Calu3 (cell line): Measurements from ENCODE around the gene SEPTIN12. TPM values are rescaled to one million over a fixed set of nuclear protein-coding genes. Genes with fewer than 3 reads are reported as not detected.

Source experiments
- BruUV-seq: library from RNA; stranded (reverse); fragments of 400-500 nt; replicated peaks from 2 replicates; lab custom pipeline; 2021; lab: Mats Ljungman, UMichigan
- CTCF ChIA-PET: fragments of 300-600 bp; sonication (Branson Sonifier 250); formaldehyde crosslinking; loops from one replicate; lab custom pipeline; 2022; ENCODE audit warnings: antibody characterized with exemption; lab: Charles Lee
- DNase-seq: peaks from one replicate; pipeline ENCODE4 v3.0.0; 2022
- H3K27ac Mint-ChIP-seq: one replicate; pipeline ENCODE4 v1.8.0; 2022; ENCODE audit warnings: mixed read lengths; ENCODE audit not compliant: unreplicated experiment
- H3K27me3 Mint-ChIP-seq: one replicate; pipeline ENCODE4 v1.8.0; 2022; ENCODE audit warnings: mixed read lengths; ENCODE audit not compliant: unreplicated experiment
- H3K36me3 Mint-ChIP-seq: one replicate; pipeline ENCODE4 v1.8.0; 2022; ENCODE audit warnings: mild to moderate bottlenecking, moderate library complexity, mixed read lengths; ENCODE audit not compliant: insufficient read depth, unreplicated experiment
- H3K4me1 Mint-ChIP-seq: one replicate; pipeline ENCODE4 v1.8.0; 2022; ENCODE audit warnings: mild to moderate bottlenecking, low read depth, mixed read lengths; ENCODE audit not compliant: unreplicated experiment
- H3K4me3 Mint-ChIP-seq: one replicate; pipeline ENCODE4 v1.8.0; 2022; ENCODE audit warnings: mild to moderate bottlenecking, low read depth, moderate library complexity, mixed read lengths; ENCODE audit not compliant: unreplicated experiment
- H3K9me3 Mint-ChIP-seq: one replicate; pipeline ENCODE4 v1.8.0; 2022; ENCODE audit warnings: low read depth, mixed read lengths; ENCODE audit not compliant: unreplicated experiment
- intact Hi-C: fragments of 100-400 bp; cut with micrococcal nuclease; formaldehyde crosslinking; loops from one replicate; pipeline ENCODE4 v1.10.0; 2022; ENCODE audit not compliant: unreplicated experiment
- total RNA-seq: library from RNA; stranded (reverse); gene quantifications from 2 replicates; pipeline ENCODE4 v1.2.3, GENCODE V29; 2022
- TF ChIP-seq, protein P1 (sequence below): fragments of 200-600 bp; IDR thresholded peaks from one replicate; pipeline ENCODE4 v1.8.0; 2022; ENCODE audit warnings: antibody characterized with exemption; ENCODE audit not compliant: unreplicated experiment

The SEPTIN12 gene
- total RNA-seq, 1 experiment from 2014 or later = not detected

DNA sequence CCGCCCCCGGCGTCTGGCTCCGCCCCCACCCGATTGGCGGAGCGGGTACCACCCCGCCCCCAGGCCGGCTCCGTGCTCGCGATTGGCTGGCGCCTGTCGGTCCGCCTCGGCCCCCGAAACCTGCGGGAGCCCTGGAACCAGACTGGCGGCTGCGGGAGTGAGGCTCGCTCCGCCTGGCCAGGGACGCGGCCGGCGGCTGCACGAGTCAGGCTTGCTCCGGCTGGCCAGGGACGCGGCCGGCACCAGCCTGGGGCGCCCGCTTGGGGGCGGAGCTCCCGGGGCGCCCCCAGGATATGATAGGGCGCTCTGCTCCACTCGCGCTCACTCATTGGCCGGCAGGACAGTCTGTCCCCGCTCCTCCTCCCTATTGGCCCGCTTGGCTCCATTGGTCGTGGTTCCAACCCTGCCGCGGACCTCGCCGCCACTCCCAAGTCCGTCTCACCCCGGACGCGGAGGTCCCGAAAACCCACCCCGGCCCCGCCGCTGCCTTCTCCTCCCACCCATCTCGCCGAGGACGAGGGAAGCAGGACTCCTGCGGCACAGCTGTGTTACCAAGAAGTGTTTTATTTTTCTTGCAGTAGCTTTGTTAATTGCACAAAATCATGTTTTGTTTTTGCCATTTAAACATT, 14.6 kb upstream of the SEPTIN12 start:
- H3K27me3 Mint-ChIP-seq = no peaks in the 10 kb centered on the region
- CTCF ChIA-PET = no interaction called here
- H3K9me3 Mint-ChIP-seq = no peaks in the 10 kb centered on the region
- no TSS peak for BruUV-seq
- H3K4me1 Mint-ChIP-seq = peaks cover 9% of the 10 kb centered on the region
- H3K36me3 Mint-ChIP-seq = peaks cover 92% of the 10 kb centered on the region
- peak overlapping the region; percentile 82 for H3K4me3 Mint-ChIP-seq
- TF ChIP-seq, protein P1, sequence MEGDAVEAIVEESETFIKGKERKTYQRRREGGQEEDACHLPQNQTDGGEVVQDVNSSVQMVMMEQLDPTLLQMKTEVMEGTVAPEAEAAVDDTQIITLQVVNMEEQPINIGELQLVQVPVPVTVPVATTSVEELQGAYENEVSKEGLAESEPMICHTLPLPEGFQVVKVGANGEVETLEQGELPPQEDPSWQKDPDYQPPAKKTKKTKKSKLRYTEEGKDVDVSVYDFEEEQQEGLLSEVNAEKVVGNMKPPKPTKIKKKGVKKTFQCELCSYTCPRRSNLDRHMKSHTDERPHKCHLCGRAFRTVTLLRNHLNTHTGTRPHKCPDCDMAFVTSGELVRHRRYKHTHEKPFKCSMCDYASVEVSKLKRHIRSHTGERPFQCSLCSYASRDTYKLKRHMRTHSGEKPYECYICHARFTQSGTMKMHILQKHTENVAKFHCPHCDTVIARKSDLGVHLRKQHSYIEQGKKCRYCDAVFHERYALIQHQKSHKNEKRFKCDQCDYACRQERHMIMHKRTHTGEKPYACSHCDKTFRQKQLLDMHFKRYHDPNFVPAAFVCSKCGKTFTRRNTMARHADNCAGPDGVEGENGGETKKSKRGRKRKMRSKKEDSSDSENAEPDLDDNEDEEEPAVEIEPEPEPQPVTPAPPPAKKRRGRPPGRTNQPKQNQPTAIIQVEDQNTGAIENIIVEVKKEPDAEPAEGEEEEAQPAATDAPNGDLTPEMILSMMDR = no peak
- DNase-seq = peak; percentile 97
- peak overlapping the region; percentile 90 for H3K27ac Mint-ChIP-seq
- intact Hi-C loops = loop anchor here (2.0 kb wide), 1 partner anchor 154 kb away; no protein-coding TSS in a partner anchor

DNA sequence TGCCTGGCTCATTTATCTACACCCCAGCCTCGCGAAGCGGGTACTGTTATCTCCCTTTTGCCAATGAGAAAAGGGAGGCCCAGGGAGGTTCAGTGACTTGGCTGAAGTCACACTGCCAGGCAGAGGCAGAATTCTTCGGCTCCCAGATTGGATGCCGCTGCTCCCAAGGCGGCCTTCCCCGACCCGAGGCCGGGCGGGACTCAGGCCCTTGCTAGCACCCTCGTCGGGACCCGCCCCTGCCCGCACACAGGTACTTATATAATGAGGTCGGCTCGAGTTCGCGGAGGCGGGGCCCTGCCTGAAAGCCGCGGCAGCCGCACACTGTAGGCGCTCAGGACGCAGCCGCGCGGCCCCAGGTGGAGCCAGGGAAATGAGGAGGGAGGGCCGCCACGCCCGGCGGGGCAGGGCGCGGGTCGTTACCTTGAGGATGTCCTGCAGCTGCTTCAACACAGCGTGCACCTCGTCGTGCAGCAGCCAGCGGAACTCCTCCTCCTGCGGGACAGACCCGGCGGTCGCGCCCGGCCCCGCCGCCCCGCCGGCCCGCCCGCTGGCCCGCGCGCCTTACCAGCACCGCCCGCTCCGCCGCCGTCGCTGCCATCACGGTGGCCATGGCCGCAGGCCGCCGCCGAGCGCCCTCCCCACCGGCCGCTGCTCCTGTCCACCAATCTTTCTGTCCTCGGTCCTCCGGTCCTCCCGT, 14.0 kb upstream of the SEPTIN12 start, which contains the start of gene ROGDI:
Gene ROGDI, minus strand, starts transcription at position 672 of the 697 bp plus-strand sequence. Its CDS starts 62 bp downstream, at position 610.
- TF ChIP-seq, protein P1 = no peak
- intact Hi-C loops = loop anchor here (2.0 kb wide), 1 partner anchor 155 kb away; no protein-coding TSS in a partner anchor
- H3K27ac Mint-ChIP-seq = peak within 1 kb of the TSS; percentile 90
- DNase-seq = peak; percentile 92
- no TSS peak for BruUV-seq
- peaks cover 9% of the 10 kb centered on the region for H3K4me1 Mint-ChIP-seq
- H3K9me3 Mint-ChIP-seq = no peaks in the 10 kb centered on the region
- peak within 1 kb of the TSS; percentile 82 for H3K4me3 Mint-ChIP-seq
- H3K27me3 Mint-ChIP-seq = no peaks in the 10 kb centered on the region
- H3K36me3 Mint-ChIP-seq = peaks cover 90% of the 10 kb centered on the region
- CTCF ChIA-PET = no interaction called here

DNA sequence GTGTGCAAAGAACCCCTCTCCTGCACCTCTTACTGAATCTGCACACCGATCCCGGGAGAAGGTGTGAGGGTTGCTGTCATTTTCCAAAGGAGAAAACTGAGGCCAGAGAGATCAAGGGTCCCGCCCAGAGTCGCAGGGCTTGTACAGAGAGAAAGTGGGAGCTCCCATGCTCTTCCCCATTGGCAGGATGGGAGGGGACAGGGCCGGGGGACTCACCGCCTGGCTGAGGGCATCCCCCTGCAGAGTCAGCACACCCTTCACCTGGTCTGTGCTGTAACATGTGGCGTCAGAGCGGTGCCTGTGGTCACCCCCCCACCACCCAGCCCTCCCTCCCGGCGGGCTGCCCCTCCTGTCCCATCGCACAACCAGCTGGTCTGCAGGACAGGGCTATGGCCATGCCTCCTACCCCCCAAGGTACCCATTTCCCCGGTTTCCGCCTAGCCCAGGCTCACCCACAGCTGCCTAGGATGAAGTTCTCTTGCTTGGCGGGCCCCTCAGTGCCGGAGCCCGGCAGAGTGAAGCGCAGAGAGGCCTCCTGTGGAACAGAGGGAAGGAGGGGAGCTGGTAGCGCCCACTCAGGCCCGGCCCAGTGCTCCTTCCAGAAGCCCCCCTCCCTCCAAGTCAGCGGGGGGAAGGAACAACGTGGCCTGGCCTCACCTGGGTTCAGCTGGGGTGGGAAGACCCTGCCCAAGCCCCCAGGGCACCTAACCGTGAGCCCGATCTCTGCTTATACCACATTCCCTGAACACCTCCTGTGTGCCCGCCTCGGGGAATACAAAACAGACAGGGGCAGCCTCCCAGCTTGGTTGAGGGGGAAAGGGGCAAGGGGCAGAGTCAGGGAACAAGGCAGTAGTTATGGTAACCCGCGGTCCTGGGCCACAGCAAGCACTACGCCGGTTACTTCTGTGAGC, 13.2 kb upstream of the SEPTIN12 start:
- Mint-ChIP-seq H3K4me1 (peaks cover 9% of the 10 kb centered on the region), H3K4me3 (peak overlapping the region; percentile 82), H3K27me3 (no peaks in the 10 kb centered on the region), H3K9me3 (no peaks in the 10 kb centered on the region), H3K27ac (peak overlapping the region; percentile 90), H3K36me3 (peaks cover 89% of the 10 kb centered on the region)
- TF ChIP-seq, protein P1 = no peak
- CTCF ChIA-PET = interaction anchor here (0.5 kb wide), 1 partner anchor 193 kb away, joined by 5 read pairs; no protein-coding TSS in a partner anchor
- TSS peak; percentile 10 for BruUV-seq
- intact Hi-C loops = no loop called here
- DNase-seq = no peak
